A673 (cell line): ENCODE measurements around the gene C1orf174. TPM values are rescaled to one million over a fixed set of nuclear protein-coding genes. Genes with fewer than 3 reads are reported as not detected.

ENCODE experiments used
- BruUV-seq: library from RNA; stranded (reverse); fragments of 400-500 nt; replicated peaks from 2 replicates; lab custom pipeline; 2021; lab: Mats Ljungman, UMichigan
- CTCF ChIA-PET: fragments of 300-600 bp; sonication (Branson Sonifier 250); formaldehyde crosslinking; loops from one replicate; lab custom pipeline; 2022; ENCODE audit warnings: antibody characterized with exemption; lab: Charles Lee
- POLR2A ChIA-PET: fragments of 300-600 bp; sonication (Branson Sonifier 250); formaldehyde crosslinking; loops from one replicate; lab custom pipeline; 2022; ENCODE audit warnings: antibody characterized with exemption; ENCODE audit not compliant: low non-redundant PET; lab: Charles Lee
- DNase-seq: peaks from one replicate; pipeline ENCODE4 v3.0.0-alpha.2; 2015; ENCODE audit warnings: low spot score
- H3K27ac ChIP-seq: fragments of 200-600 bp; sonication (generic); 2 replicates; pipeline ENCODE4 v1.5.1; 2016; ENCODE audit warnings: mixed run types, low read depth, mild to moderate bottlenecking, mixed read lengths, antibody characterized with exemption, low read length; ENCODE audit not compliant: poor library complexity, severe bottlenecking
- H3K27me3 ChIP-seq: fragments of 200-600 bp; sonication (generic); replicated peaks from 2 replicates; pipeline ENCODE4 v1.6.1; 2017; ENCODE audit warnings: mixed run types, low read depth, mild to moderate bottlenecking, mixed read lengths, antibody characterized with exemption, low read length; ENCODE audit not compliant: insufficient read depth, poor library complexity
- H3K36me3 ChIP-seq: fragments of 200-600 bp; sonication (generic); 2 replicates; pipeline ENCODE4 v1.6.1; 2016; ENCODE audit warnings: mixed run types, mild to moderate bottlenecking, mixed read lengths, antibody characterized with exemption, low read length; ENCODE audit not compliant: insufficient read depth, poor library complexity, severe bottlenecking
- H3K4me1 ChIP-seq: fragments of 200-600 bp; sonication (generic); 2 replicates; pipeline ENCODE4 v1.6.1; 2017; ENCODE audit warnings: mixed run types, mild to moderate bottlenecking, mixed read lengths, antibody characterized with exemption, low read length; ENCODE audit not compliant: insufficient read depth, poor library complexity, severe bottlenecking
- H3K4me3 ChIP-seq: fragments of 200-600 bp; sonication (generic); 2 replicates; pipeline ENCODE4 v1.5.1; 2016; ENCODE audit warnings: low read depth, mixed run types, mild to moderate bottlenecking, mixed read lengths, low read length; ENCODE audit not compliant: poor library complexity, severe bottlenecking
- H3K9me3 ChIP-seq: fragments of 200-600 bp; sonication (generic); 2 replicates; pipeline ENCODE4 v1.6.1; 2016; ENCODE audit warnings: mixed run types, low read depth, mild to moderate bottlenecking, mixed read lengths, antibody characterized with exemption, low read length; ENCODE audit not compliant: poor library complexity, severe bottlenecking
- EZH2 ChIP-seq: fragments of 200-600 bp; sonication (generic); IDR thresholded peaks from 2 replicates; pipeline ENCODE4 v1.6.1; 2017; ENCODE audit warnings: borderline replicate concordance, low read depth, mild to moderate bottlenecking, mixed read lengths, antibody characterized with exemption, low read length; ENCODE audit not compliant: poor library complexity, severe bottlenecking
- intact Hi-C: fragments of 100-400 bp; cut with micrococcal nuclease; formaldehyde crosslinking; loops from one replicate; pipeline ENCODE4 v1.10.0; 2022; ENCODE audit not compliant: unreplicated experiment
- total RNA-seq: library from RNA; stranded (reverse); gene quantifications from 2 replicates; pipeline ENCODE4 v1.2.3, GENCODE V29; 2021
- TF ChIP-seq, protein P1 (sequence below): fragments of 300-800, 200-600 bp; sonication (generic); conservative IDR thresholded peaks from 2 replicates; pipeline ENCODE4 v1.5.1; 2017; ENCODE audit warnings: low read depth, mild to moderate bottlenecking, antibody characterized with exemption, low read length, moderate library complexity, mixed read lengths

Gene C1orf174
- total RNA-seq, 1 experiment from 2014 or later, result 36.2 TPM

DNA sequence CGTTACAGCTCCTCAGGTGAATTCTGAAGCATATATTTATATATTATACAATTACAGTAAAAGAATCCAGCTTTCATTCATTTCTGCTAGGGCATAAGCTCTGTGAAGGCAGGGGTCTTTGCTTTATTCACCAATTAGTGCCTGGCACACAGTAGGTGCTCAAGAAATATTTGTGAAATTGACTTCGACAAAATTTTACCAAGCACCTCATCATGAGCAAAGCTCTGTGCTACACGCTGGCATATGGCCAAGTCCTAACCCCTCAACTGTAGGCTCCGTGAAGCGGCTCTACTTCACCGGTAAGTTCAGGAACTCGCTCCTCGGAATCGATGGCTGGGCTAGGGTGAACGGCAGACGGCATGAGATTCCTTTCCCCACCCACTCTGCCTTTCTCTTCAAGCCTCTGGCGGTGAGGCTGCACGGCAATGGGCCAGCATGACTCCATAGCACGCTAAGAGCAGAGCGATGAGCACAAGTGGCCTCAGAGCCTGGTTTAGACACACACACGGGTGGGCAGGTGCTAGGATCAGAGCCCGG, 8.7 kb downstream of the C1orf174 start:
- CTCF ChIA-PET, result no interaction called here
- no peaks in the 10 kb centered on the region for H3K9me3 ChIP-seq
- peaks cover 40% of the 10 kb centered on the region for H3K36me3 ChIP-seq
- DNase-seq, result no peak
- intact Hi-C loops, result no loop called here
- POLR2A ChIA-PET, result no interaction called here
- H3K27ac ChIP-seq, result no peak overlapping the region
- TF ChIP-seq, protein P1, sequence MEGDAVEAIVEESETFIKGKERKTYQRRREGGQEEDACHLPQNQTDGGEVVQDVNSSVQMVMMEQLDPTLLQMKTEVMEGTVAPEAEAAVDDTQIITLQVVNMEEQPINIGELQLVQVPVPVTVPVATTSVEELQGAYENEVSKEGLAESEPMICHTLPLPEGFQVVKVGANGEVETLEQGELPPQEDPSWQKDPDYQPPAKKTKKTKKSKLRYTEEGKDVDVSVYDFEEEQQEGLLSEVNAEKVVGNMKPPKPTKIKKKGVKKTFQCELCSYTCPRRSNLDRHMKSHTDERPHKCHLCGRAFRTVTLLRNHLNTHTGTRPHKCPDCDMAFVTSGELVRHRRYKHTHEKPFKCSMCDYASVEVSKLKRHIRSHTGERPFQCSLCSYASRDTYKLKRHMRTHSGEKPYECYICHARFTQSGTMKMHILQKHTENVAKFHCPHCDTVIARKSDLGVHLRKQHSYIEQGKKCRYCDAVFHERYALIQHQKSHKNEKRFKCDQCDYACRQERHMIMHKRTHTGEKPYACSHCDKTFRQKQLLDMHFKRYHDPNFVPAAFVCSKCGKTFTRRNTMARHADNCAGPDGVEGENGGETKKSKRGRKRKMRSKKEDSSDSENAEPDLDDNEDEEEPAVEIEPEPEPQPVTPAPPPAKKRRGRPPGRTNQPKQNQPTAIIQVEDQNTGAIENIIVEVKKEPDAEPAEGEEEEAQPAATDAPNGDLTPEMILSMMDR, result no peak
- no peak for TF ChIP-seq EZH2
- no TSS peak for BruUV-seq
- H3K4me3 ChIP-seq, result no peak overlapping the region
- H3K27me3 ChIP-seq, result no peaks in the 10 kb centered on the region
- H3K4me1 ChIP-seq, result no peaks in the 10 kb centered on the region

DNA sequence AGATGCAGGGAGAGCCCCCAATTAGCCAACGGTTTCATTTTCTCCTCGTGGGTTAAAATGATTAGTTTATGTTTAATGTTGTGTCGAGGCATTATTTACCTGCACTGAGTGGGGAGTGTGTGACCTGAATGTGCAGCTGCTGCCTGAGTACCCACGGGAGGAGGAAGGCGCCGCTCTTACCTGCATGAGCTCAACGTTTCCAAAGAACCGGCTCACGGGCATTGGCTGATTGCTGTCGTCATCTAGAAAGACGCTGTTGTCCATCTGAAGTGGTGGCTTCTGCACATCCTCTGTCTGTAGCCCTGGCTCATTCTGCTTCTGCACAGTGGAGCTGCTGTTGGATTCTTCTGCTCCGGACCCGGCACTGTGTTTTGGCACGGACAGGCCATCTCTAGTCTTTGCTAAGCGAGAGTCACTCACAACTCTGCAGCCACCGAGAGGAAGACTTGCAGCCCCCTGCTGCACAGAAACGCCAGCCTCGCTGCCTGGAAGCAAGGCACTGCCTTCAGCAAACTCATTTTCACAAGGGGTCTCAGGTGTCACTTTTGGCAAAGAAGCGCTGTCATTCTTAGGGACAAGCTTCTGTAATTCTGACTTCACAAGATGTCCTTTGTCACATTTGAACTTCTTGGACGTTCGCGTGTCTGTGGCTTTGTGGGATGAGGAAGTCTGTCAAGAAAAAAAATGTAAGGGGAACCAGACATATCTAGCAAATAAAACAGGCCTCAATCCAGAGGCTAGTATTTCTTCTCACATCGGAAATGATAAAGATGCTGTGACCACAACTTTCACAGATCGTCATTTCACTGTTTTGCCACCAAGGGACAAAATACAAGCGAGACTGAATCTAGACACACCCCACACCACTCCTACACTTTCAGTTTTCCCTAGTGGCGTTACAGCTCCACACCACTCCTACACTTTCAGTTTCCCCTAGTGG, 9.4 kb downstream of the C1orf174 start:
- no peaks in the 10 kb centered on the region for H3K27me3 ChIP-seq
- H3K4me1 ChIP-seq, result no peaks in the 10 kb centered on the region
- intact Hi-C loops, result no loop called here
- POLR2A ChIA-PET, result no interaction called here
- DNase-seq, result no peak
- no peak overlapping the region for H3K27ac ChIP-seq
- H3K4me3 ChIP-seq, result no peak overlapping the region
- peaks cover 43% of the 10 kb centered on the region for H3K36me3 ChIP-seq
- BruUV-seq, result no TSS peak
- no peak for TF ChIP-seq EZH2
- TF ChIP-seq, protein P1, result no peak
- CTCF ChIA-PET, result no interaction called here
- H3K9me3 ChIP-seq, result no peaks in the 10 kb centered on the region

DNA sequence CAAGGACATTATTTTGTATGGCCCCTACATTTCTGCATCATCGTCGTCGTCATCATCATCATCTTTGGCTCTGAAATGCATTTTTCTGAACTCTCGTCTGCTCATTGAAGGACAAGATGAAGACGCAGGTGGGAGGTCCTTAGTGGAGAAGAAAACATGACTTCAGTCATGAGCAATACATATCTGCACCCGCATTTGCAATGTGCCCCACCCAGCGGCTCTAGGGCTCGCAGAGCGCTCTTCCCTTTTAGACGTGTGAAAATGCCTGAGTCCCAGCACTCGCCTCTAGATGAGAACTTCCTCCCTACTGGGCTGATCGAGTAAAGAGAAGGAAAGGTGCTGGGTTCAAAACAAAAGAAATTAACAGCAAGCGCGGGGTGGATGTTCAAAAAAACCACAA, 10.1 kb downstream of the C1orf174 start:
- Histone ChIP-seq H3K4me1 (no peaks in the 10 kb centered on the region), H3K4me3 (no peak overlapping the region), H3K27me3 (no peaks in the 10 kb centered on the region), H3K9me3 (no peaks in the 10 kb centered on the region), H3K36me3 (peaks cover 36% of the 10 kb centered on the region), H3K27ac (no peak overlapping the region)
- intact Hi-C loops, result no loop called here
- DNase-seq, result no peak
- POLR2A ChIA-PET, result no interaction called here
- TF ChIP-seq, protein P1, result no peak
- no peak for TF ChIP-seq EZH2
- CTCF ChIA-PET, result no interaction called here
- no TSS peak for BruUV-seq
